DOHH2 (cell line): ENCODE data around the gene ANO10.
"Not testable (repeated sequence)": the region's sequence is repeated elsewhere in the genome, so short reads cannot be mapped to it uniquely, and the experiment has no call there.

ENCODE experiments used
- H3F3A ChIP-seq: fragments of 200-600 bp; sonication (generic), shearing (Covaris generic); 2 replicates; pipeline ENCODE4 v1.6.0; 2016; ENCODE audit warnings: antibody characterized with exemption, mild to moderate bottlenecking; ENCODE audit not compliant: control insufficient read depth, insufficient read depth
- H3K27ac ChIP-seq: fragments of 200-600 bp; sonication (generic); 2 replicates; pipeline ENCODE4 v1.5.1; 2014; ENCODE audit warnings: low read depth, mild to moderate bottlenecking, low read length, moderate library complexity
- H3K27me3 ChIP-seq: fragments of 200-600 bp; sonication (generic); 2 replicates; pipeline ENCODE4 v1.6.1; 2014; ENCODE audit warnings: mild to moderate bottlenecking, low read length, mixed read lengths; ENCODE audit not compliant: control insufficient read depth
- H3K36me3 ChIP-seq: fragments of 200-600 bp; sonication (generic); 2 replicates; pipeline ENCODE4 v1.6.1; 2014; ENCODE audit warnings: mild to moderate bottlenecking, low read length, moderate library complexity, mixed read lengths; ENCODE audit not compliant: control insufficient read depth
- H3K4me1 ChIP-seq: fragments of 200-600 bp; sonication (generic); 2 replicates; pipeline ENCODE4 v1.6.1; 2014; ENCODE audit warnings: mild to moderate bottlenecking, low read length, mixed read lengths; ENCODE audit not compliant: control insufficient read depth
- H3K4me2 ChIP-seq: fragments of 200-600 bp; sonication (generic); 2 replicates; pipeline ENCODE4 v1.6.0; 2014; ENCODE audit warnings: mild to moderate bottlenecking, low read length, moderate library complexity
- H3K4me3 ChIP-seq: fragments of 200-600 bp; sonication (generic); 2 replicates; pipeline ENCODE4 v1.5.1; 2014; ENCODE audit warnings: mild to moderate bottlenecking, low read length, mixed read lengths
- H3K79me2 ChIP-seq: fragments of 200-600 bp; sonication (generic); 2 replicates; pipeline ENCODE4 v1.6.1; 2014; ENCODE audit warnings: mild to moderate bottlenecking, low read length, mixed read lengths; ENCODE audit not compliant: control insufficient read depth
- H3K9me2 ChIP-seq: fragments of 200-600 bp; sonication (generic); replicated peaks from 2 replicates; pipeline ENCODE4 v1.6.1; 2014; ENCODE audit warnings: mild to moderate bottlenecking, low read length, mixed read lengths; ENCODE audit not compliant: control insufficient read depth
- H3K9me3 ChIP-seq: fragments of 200-600 bp; sonication (generic); 2 replicates; pipeline ENCODE4 v1.6.1; 2014; ENCODE audit warnings: antibody characterized with exemption, low read length, mixed read lengths; ENCODE audit not compliant: control insufficient read depth, insufficient read depth
- H4K20me1 ChIP-seq: fragments of 200-600 bp; sonication (generic); 2 replicates; pipeline ENCODE4 v1.6.0; 2014; ENCODE audit warnings: low read depth, mild to moderate bottlenecking, antibody characterized with exemption, low read length, moderate library complexity; ENCODE audit not compliant: control insufficient read depth, insufficient read depth
- EZH2phosphoT487 ChIP-seq: fragments of 200-600 bp; sonication (generic); IDR thresholded peaks from 2 replicates; pipeline ENCODE4 v1.6.1; 2017; ENCODE audit warnings: borderline replicate concordance, mild to moderate bottlenecking, antibody characterized with exemption, low read length, moderate library complexity, mixed read lengths
- TF ChIP-seq, protein P1 (sequence below): fragments of 200-600 bp; sonication (generic); IDR thresholded peaks from one replicate; pipeline ENCODE4 v1.5.1; 2014; ENCODE audit warnings: antibody characterized with exemption, mild to moderate bottlenecking, low read depth, low read length; ENCODE audit not compliant: poor library complexity, severe bottlenecking

The ANO10 gene

GRCh38 chr3:43582866-43583265 lies 38.9 kb downstream of the ANO10 start:
- Histone ChIP-seq H4K20me1 (no peaks in the 10 kb centered on the region), H3K4me2 (no peak overlapping the region), H3K9me2 (no peaks in the 10 kb centered on the region), H3K4me3 (no peak overlapping the region), H3K79me2 (no peaks in the 10 kb centered on the region), H3K27ac (no peak overlapping the region), H3K9me3 (no peaks in the 10 kb centered on the region), H3F3A (no peaks in the 10 kb centered on the region), H3K36me3 (no peaks in the 10 kb centered on the region), H3K27me3 (no peaks in the 10 kb centered on the region), H3K4me1 (no peaks in the 10 kb centered on the region)
- TF ChIP-seq, protein P1, sequence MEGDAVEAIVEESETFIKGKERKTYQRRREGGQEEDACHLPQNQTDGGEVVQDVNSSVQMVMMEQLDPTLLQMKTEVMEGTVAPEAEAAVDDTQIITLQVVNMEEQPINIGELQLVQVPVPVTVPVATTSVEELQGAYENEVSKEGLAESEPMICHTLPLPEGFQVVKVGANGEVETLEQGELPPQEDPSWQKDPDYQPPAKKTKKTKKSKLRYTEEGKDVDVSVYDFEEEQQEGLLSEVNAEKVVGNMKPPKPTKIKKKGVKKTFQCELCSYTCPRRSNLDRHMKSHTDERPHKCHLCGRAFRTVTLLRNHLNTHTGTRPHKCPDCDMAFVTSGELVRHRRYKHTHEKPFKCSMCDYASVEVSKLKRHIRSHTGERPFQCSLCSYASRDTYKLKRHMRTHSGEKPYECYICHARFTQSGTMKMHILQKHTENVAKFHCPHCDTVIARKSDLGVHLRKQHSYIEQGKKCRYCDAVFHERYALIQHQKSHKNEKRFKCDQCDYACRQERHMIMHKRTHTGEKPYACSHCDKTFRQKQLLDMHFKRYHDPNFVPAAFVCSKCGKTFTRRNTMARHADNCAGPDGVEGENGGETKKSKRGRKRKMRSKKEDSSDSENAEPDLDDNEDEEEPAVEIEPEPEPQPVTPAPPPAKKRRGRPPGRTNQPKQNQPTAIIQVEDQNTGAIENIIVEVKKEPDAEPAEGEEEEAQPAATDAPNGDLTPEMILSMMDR, result no peak
- no peak for TF ChIP-seq EZH2phosphoT487

DNA sequence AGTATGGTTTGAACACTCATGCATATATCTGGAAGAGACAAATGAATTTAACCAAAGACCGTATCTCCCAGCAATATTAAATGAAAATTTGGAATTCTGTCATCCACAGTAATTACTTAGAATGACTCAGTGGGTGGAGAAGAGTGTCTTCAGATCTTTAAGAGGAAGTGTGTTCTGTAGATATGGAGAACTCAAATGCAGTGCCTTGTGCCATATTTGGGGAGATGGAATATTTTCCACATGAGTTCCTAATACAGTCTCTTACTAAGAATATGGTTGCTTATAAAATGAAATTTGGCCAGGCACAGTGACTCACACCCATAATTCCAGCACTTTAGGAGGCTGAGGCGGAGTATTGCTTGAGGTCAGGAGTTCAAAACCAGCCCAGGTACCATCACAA lies 40.5 kb downstream of the ANO10 start:
- no peaks in the 10 kb centered on the region for H3F3A ChIP-seq
- H3K4me2 ChIP-seq, result no peak overlapping the region
- no peaks in the 10 kb centered on the region for H3K36me3 ChIP-seq
- TF ChIP-seq EZH2phosphoT487, result no peak
- TF ChIP-seq, protein P1, result no peak
- no peaks in the 10 kb centered on the region for H3K9me3 ChIP-seq
- H3K4me3 ChIP-seq, result no peak overlapping the region
- no peaks in the 10 kb centered on the region for H4K20me1 ChIP-seq
- H3K9me2 ChIP-seq, result no peaks in the 10 kb centered on the region
- H3K4me1 ChIP-seq, result no peaks in the 10 kb centered on the region
- no peaks in the 10 kb centered on the region for H3K27me3 ChIP-seq
- no peak overlapping the region for H3K27ac ChIP-seq
- no peaks in the 10 kb centered on the region for H3K79me2 ChIP-seq

DNA sequence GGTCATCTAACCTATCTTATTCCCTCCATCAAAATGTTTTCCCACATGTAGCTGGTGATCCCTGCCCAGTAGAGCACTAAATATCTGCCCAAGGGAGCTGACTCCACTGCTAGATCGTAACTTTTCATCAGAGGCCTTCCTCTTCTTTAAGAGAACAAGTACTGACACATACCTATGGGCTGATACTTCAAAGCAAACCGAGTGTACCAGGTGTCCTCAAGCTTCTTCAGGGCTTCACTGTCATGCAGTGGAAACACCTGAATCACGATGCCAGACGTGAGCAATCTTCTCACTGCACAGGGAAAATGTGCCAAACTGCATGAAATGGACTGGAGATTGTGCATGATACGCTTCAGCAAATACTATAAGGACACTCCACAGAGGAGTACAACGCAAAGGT lies 41.6 kb downstream of the ANO10 start:
- H3K9me2 ChIP-seq, result no peaks in the 10 kb centered on the region
- no peaks in the 10 kb centered on the region for H3K36me3 ChIP-seq
- no peak overlapping the region for H3K27ac ChIP-seq
- TF ChIP-seq, protein P1, result no peak
- TF ChIP-seq EZH2phosphoT487, result no peak
- no peak overlapping the region for H3K4me2 ChIP-seq
- no peak overlapping the region for H3K4me3 ChIP-seq
- H3K27me3 ChIP-seq, result no peaks in the 10 kb centered on the region
- no peaks in the 10 kb centered on the region for H3K79me2 ChIP-seq
- H3K9me3 ChIP-seq, result no peaks in the 10 kb centered on the region
- no peaks in the 10 kb centered on the region for H3F3A ChIP-seq
- H4K20me1 ChIP-seq, result no peaks in the 10 kb centered on the region
- no peaks in the 10 kb centered on the region for H3K4me1 ChIP-seq

- no peak overlapping the region for H3K4me2 ChIP-seq
- no peaks in the 10 kb centered on the region for H3K79me2 ChIP-seq
- H3K4me3 ChIP-seq, result no peak overlapping the region
- H3K27ac ChIP-seq, result no peak overlapping the region
- no peaks in the 10 kb centered on the region for H4K20me1 ChIP-seq
- H3K9me2 ChIP-seq, result no peaks in the 10 kb centered on the region
- no peaks in the 10 kb centered on the region for H3K4me1 ChIP-seq
- no peaks in the 10 kb centered on the region for H3K36me3 ChIP-seq
- H3K27me3 ChIP-seq, result no peaks in the 10 kb centered on the region
- no peaks in the 10 kb centered on the region for H3K9me3 ChIP-seq
- H3F3A ChIP-seq, result no peaks in the 10 kb centered on the region
- TF ChIP-seq, protein P1, result no peak
- no peak for TF ChIP-seq EZH2phosphoT487
Observed at GRCh38 chr3:43573576-43573975, 48.2 kb downstream of the ANO10 start.

- H3K4me2 ChIP-seq, H3K4me3 ChIP-seq, H3K36me3 ChIP-seq, H4K20me1 ChIP-seq, H3K79me2 ChIP-seq, H3K4me1 ChIP-seq, H3K27me3 ChIP-seq, H3K9me3 ChIP-seq, H3K9me2 ChIP-seq, H3K27ac ChIP-seq, H3F3A ChIP-seq: not testable (repeated sequence)
Observed at GRCh38 chr3:43565661-43566341, 56.0 kb downstream of the ANO10 start.
